ENCODE results near the gene ZNF282. TPM values are rescaled to one million over a fixed set of nuclear protein-coding genes. Genes with fewer than 3 reads are reported as not detected.
"Not testable (repeated sequence)": the region's sequence is repeated elsewhere in the genome, so short reads cannot be mapped to it uniquely, and the experiment has no call there.

The ZNF282 gene
- total RNA-seq, 2 donors from 2014 or later: 30.0 to 33.2 TPM

DNA sequence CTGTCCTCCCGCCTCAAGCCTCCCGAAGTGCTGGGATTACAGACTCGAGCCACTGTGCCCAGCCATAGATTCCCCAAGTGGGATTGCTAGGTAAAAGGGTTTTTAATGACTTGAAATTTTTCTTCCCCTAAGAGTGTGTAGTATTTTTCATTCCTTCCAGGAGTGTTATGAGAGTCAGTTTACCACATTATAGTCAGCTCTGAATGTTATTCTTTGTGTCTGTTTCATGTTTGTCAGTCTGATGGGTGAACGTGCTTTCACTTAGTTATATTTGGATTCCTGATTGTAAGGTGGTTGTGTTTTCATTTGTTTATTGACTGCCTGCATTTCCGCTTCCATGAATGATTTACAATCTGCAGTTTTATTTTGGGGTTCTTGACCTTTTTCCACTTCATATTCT lies 50.4 kb downstream of the ZNF282 start:
- DNase-seq (ENCODE audit: low spot score): no peak
- Histone ChIP-seq H3K9me3 (no peaks in the 10 kb centered on the region), H3K4me1 (replicated peaks) (no peaks in the 10 kb centered on the region), H3K36me3 (no peaks in the 10 kb centered on the region), H3K27me3 (replicated peaks; ENCODE audit: insufficient read depth) (no peaks in the 10 kb centered on the region), H3K27ac (no peak overlapping the region), H3K4me3 (no peak overlapping the region)
- TF ChIP-seq POLR2AphosphoS5 (IDR thresholded peaks at IDR 0.05) (no peak), POLR2A (IDR thresholded peaks at IDR 0.05) (no peak), CTCF (IDR thresholded peaks at IDR 0.05) (no peak)
- intact Hi-C loops (cut with DNase I): no loop called here
- WGBS: 84% methylated on average over 5 of the region's 5 CpGs

DNA sequence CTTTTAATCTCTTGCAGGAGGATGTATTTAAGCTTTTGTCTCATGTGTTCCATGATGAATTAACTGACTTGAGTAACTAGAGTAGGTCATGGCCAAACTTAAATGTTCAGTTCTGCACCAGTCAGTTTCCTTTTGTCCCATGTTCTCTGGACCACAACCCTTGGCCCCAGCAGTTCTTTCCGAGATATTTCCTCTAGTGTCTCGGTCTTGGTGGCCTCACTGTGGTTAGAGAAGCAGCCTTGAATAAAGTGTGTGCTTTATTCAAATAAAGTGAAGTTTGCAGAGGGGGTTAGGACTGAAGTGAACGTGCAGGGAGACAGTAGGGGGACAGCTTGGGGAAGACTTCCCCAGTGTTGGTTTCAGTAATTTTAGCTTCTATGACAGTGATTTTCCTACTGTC lies 53.4 kb downstream of the ZNF282 start:
- TF ChIP-seq CTCF (IDR thresholded peaks at IDR 0.05): no peak
- TF ChIP-seq POLR2AphosphoS5 (IDR thresholded peaks at IDR 0.05): no peak
- no peak for TF ChIP-seq POLR2A (IDR thresholded peaks at IDR 0.05)
- no peaks in the 10 kb centered on the region for H3K9me3 ChIP-seq
- intact Hi-C loops (cut with DNase I): no loop called here
- DNase-seq (ENCODE audit: low spot score): no peak
- peaks cover 0 to 9% of the 10 kb centered on the region in 2 donors for H3K36me3 ChIP-seq
- 76% methylated on average over 3 of the region's 3 CpGs for WGBS
- H3K27me3 ChIP-seq (replicated peaks; ENCODE audit: insufficient read depth): no peaks in the 10 kb centered on the region
- no peak overlapping the region for H3K27ac ChIP-seq
- H3K4me1 ChIP-seq (replicated peaks): no peaks in the 10 kb centered on the region
- H3K4me3 ChIP-seq: no peak overlapping the region

GRCh38 chr7:149250151-149250550 lies 54.8 kb downstream of the ZNF282 start:
- 92% methylated on average over 18 of the region's 18 CpGs for WGBS

DNA sequence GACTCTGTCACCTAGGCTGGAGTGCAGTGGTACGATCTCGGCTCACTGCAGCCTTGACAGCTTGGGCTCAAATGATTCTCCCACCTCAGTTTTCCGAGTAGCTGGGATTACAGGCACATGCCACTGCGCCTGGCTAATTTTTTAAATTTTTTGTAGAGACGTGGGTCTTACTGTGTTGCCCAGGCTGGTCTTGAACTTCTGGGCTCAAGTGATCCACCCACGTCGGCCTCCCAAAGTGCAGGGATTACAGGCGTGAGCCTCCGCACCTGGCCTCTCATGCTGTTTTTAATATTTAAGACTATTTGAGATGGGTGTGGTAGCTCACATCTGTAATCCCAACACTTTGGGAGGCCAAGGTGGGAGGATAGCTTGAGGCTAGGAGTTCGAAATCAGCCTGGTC lies 56.2 kb downstream of the ZNF282 start:
- H3K36me3 ChIP-seq: peaks cover 0 to 14% of the 10 kb centered on the region in 2 donors
- DNase-seq (ENCODE audit: low spot score); H3K9me3 ChIP-seq; intact Hi-C loops (cut with DNase I); H3K4me3 ChIP-seq; H3K27me3 ChIP-seq (replicated peaks; ENCODE audit: insufficient read depth); H3K4me1 ChIP-seq (replicated peaks); H3K27ac ChIP-seq: not testable (repeated sequence)
- 89% methylated on average over 10 of the region's 10 CpGs for WGBS

More at GRCh38 chr7:149250151-149250550, 54.8 kb downstream of the ZNF282 start:
- H3K36me3 ChIP-seq: peaks cover 0 to 14% of the 10 kb centered on the region in 2 donors
- DNase-seq (ENCODE audit: low spot score); H3K4me1 ChIP-seq (replicated peaks); H3K27me3 ChIP-seq (replicated peaks; ENCODE audit: insufficient read depth); H3K9me3 ChIP-seq; H3K27ac ChIP-seq; intact Hi-C loops (cut with DNase I); H3K4me3 ChIP-seq: not testable (repeated sequence)

GRCh38 chr7:149252378-149252777 lies 57.0 kb downstream of the ZNF282 start:
- 100% methylated on average over 2 of the region's 2 CpGs for WGBS
- Histone ChIP-seq H3K36me3 (peaks cover 0 to 14% of the 10 kb centered on the region in 2 donors), H3K4me1 (replicated peaks) (no peaks in the 10 kb centered on the region), H3K4me3 (no peak overlapping the region), H3K9me3 (no peaks in the 10 kb centered on the region), H3K27me3 (replicated peaks; ENCODE audit: insufficient read depth) (no peaks in the 10 kb centered on the region), H3K27ac (no peak overlapping the region)
- intact Hi-C loops (cut with DNase I): no loop called here
- no peak for DNase-seq (ENCODE audit: low spot score)
- TF ChIP-seq CTCF (IDR thresholded peaks at IDR 0.05): no peak
- no peak for TF ChIP-seq POLR2AphosphoS5 (IDR thresholded peaks at IDR 0.05)
- no peak for TF ChIP-seq POLR2A (IDR thresholded peaks at IDR 0.05)

- intact Hi-C loops (cut with DNase I): no loop called here
Observed at GRCh38 chr7:149253665-149254064, 58.3 kb downstream of the ZNF282 start.

More at GRCh38 chr7:149253665-149254064, 58.3 kb downstream of the ZNF282 start:
- no peaks in the 10 kb centered on the region for H3K27me3 ChIP-seq (replicated peaks; ENCODE audit: insufficient read depth)
- H3K9me3 ChIP-seq: no peaks in the 10 kb centered on the region
- H3K4me1 ChIP-seq (replicated peaks): no peaks in the 10 kb centered on the region
- no peak overlapping the region for H3K4me3 ChIP-seq
- 85% methylated on average over 7 of the region's 7 CpGs for WGBS
- no peak for DNase-seq (ENCODE audit: low spot score)
- TF ChIP-seq POLR2AphosphoS5 (IDR thresholded peaks at IDR 0.05) (no peak), POLR2A (IDR thresholded peaks at IDR 0.05) (no peak), CTCF (IDR thresholded peaks at IDR 0.05) (no peak)
- H3K27ac ChIP-seq: no peak overlapping the region
- H3K36me3 ChIP-seq: peaks cover 0 to 14% of the 10 kb centered on the region in 2 donors

Measured in prostate gland (tissue), 2 donors.